GM23338 (cell line): ENCODE measurements around the gene MRPL37.
"Not testable (repeated sequence)": the region's sequence is repeated elsewhere in the genome, so short reads cannot be mapped to it uniquely, and the experiment has no call there.

Experiments
- NANOG ChIP-seq: IDR thresholded peaks from 2 replicates; pipeline ENCODE4 v1.6.1; 2016; ENCODE audit warnings: antibody characterized with exemption, borderline replicate concordance
- POLR2AphosphoS5 ChIP-seq: IDR thresholded peaks from 2 replicates; pipeline ENCODE4 v1.6.1; 2016; ENCODE audit warnings: antibody characterized with exemption, low read depth
- TF ChIP-seq, protein P1 (sequence below), 2 experiments: fragments of 200-600 bp in 1 of 2; sonication (generic) in 1 of 2; conservative IDR thresholded peaks; 2 replicates each; pipeline versions ENCODE4 v1.5.1 to v1.6.1; 2016 to 2017; ENCODE audit warnings: antibody characterized with exemption in 2 of 2, low read depth in 2 of 2, mild to moderate bottlenecking in 2 of 2, moderate library complexity in 1 of 2

GRCh38 chr1:54233196-54233595 is 33.2 kb downstream of the MRPL37 start:
- TF ChIP-seq, protein P1, sequence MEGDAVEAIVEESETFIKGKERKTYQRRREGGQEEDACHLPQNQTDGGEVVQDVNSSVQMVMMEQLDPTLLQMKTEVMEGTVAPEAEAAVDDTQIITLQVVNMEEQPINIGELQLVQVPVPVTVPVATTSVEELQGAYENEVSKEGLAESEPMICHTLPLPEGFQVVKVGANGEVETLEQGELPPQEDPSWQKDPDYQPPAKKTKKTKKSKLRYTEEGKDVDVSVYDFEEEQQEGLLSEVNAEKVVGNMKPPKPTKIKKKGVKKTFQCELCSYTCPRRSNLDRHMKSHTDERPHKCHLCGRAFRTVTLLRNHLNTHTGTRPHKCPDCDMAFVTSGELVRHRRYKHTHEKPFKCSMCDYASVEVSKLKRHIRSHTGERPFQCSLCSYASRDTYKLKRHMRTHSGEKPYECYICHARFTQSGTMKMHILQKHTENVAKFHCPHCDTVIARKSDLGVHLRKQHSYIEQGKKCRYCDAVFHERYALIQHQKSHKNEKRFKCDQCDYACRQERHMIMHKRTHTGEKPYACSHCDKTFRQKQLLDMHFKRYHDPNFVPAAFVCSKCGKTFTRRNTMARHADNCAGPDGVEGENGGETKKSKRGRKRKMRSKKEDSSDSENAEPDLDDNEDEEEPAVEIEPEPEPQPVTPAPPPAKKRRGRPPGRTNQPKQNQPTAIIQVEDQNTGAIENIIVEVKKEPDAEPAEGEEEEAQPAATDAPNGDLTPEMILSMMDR (conservative IDR thresholded peaks at IDR 0.05; ENCODE audit: low read depth in 2 of 2): not testable (repeated sequence)
- not testable (repeated sequence) for TF ChIP-seq POLR2AphosphoS5, NANOG
